ENCODE measurements around the gene TRIM13. TPM values are rescaled to one million over a fixed set of nuclear protein-coding genes. Genes with fewer than 3 reads are reported as not detected.

Gene TRIM13
- polyA plus RNA-seq, 1 experiment: 33.3 TPM

DNA sequence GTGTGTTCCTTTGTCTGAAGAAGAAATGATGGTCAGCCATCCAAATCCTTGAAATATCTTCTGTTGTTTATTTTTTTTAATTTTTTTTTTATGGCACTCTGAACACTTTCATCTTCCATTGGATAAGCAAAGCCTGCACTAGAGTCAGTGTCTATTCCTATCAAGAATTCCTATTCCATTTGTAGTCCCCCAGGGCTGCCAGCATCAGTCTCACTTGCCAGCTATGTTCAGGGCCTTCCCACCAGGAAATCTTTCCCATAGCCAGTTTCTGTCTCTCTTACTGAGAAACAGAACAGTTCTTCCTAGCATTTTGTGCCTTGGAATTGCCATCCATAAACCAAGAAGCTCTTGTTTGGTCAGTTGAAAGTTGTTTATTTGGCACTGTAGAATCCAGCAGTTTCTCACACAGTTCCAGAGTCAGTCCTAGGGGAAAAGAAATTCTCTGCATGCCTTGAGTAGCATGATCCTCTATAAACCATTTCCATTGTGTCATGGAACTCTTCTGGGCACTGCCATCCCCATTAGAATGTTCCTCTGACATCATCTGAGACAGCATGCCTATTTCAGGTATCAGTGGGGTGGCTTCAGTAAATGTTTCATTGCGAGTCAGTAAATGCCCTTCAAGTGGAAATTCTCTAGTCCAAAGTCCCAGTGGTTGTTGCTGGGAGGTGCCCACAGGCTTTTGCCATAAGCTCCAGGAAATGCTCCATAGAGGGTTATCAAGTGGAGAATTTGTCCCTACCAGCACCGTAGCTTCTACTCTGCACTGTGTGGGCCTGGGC lies 42.0 kb upstream of the TRIM13 start:
- Histone ChIP-seq H3K4me3 (ENCODE audit: low read depth, low read length) (no peak overlapping the region), H3K27me3 (ENCODE audit: control insufficient read depth, insufficient read depth, low read length) (no peaks in the 10 kb centered on the region), H3K27ac (ENCODE audit: low read depth, low read length) (peak overlapping the region; percentile 22), H3K9me3 (ENCODE audit: control insufficient read depth, insufficient read depth, low read length) (no peaks in the 10 kb centered on the region)
- ChIA-PET CTCF (interaction anchor here (1.8 kb wide), 1 partner anchor 18 kb away, joined by 7 read pairs; the partner anchor contains the start of gene SPRYD7), POLR2A (no interaction called here)
- TF ChIP-seq, protein P1, sequence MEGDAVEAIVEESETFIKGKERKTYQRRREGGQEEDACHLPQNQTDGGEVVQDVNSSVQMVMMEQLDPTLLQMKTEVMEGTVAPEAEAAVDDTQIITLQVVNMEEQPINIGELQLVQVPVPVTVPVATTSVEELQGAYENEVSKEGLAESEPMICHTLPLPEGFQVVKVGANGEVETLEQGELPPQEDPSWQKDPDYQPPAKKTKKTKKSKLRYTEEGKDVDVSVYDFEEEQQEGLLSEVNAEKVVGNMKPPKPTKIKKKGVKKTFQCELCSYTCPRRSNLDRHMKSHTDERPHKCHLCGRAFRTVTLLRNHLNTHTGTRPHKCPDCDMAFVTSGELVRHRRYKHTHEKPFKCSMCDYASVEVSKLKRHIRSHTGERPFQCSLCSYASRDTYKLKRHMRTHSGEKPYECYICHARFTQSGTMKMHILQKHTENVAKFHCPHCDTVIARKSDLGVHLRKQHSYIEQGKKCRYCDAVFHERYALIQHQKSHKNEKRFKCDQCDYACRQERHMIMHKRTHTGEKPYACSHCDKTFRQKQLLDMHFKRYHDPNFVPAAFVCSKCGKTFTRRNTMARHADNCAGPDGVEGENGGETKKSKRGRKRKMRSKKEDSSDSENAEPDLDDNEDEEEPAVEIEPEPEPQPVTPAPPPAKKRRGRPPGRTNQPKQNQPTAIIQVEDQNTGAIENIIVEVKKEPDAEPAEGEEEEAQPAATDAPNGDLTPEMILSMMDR (IDR thresholded peaks at IDR 0.05; ENCODE audit: low read depth, low read length): no peak
- no peak for DNase-seq (ENCODE audit: low read depth, low spot score)

DNA sequence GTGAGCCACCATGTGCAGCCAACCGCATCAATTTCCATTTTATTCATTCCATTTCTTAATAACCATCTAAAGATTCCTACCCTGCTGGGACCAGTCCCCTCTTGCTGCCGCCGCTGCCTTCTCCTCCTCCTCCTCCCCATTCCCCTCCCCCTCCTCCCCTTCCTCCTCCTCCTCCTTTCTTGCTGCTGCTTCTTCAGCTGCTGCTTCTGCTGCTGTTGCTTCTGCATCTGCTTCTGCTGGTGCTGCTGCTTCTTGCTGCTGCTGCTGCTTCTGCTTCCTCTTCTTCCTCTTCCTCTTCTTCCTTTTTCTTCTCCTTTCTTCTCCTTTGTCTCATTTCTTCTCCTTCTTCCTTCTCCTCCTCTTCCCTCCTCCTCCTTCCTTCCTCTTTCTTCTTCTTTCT lies 40.7 kb upstream of the TRIM13 start:
- CTCF ChIA-PET: interaction anchor here (1.8 kb wide), 1 partner anchor 20 kb away, joined by 7 read pairs; the partner anchor contains the start of gene SPRYD7
- DNase-seq (ENCODE audit: low read depth, low spot score): no peak
- H3K27me3 ChIP-seq (ENCODE audit: control insufficient read depth, insufficient read depth, low read length): no peaks in the 10 kb centered on the region

DNA sequence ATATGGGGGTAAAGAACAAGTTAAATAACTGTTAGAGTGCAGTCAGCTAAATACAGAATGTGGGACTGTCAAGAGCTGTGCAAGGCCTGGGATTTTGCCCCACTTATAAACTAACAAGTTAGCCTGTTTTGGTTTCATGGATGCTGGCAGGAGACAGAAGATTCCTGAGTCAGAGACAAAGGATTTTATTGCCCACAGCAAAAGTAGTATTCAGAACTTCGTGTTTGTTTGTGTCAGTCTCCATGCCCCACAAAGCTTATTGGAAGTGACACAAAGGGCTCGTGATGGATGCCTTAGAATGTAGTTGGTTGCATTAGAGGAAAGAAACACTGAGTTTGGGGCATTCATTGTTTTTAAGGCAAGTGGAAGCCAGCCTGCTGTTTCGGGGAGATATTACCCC lies 38.5 kb upstream of the TRIM13 start:
- DNase-seq (ENCODE audit: low read depth, low spot score): no peak
- POLR2A ChIA-PET: no interaction called here
- Histone ChIP-seq H3K27ac (ENCODE audit: low read depth, low read length) (no peak overlapping the region), H3K4me3 (ENCODE audit: low read depth, low read length) (no peak overlapping the region), H3K27me3 (ENCODE audit: control insufficient read depth, insufficient read depth, low read length) (no peaks in the 10 kb centered on the region), H3K9me3 (ENCODE audit: control insufficient read depth, insufficient read depth, low read length) (peaks cover 3% of the 10 kb centered on the region; the same call in 1 of the 2 replicates)
- CTCF ChIA-PET: interaction anchor here (0.9 kb wide), 1 partner anchor 22 kb away, joined by 3 read pairs; the partner anchor contains the start of gene SPRYD7
- TF ChIP-seq, protein P1 (IDR thresholded peaks at IDR 0.05; ENCODE audit: low read depth, low read length): no peak

More for the DNA sequence above, 40.7 kb upstream of the TRIM13 start:
- Histone ChIP-seq H3K4me3 (ENCODE audit: low read depth, low read length) (no peak overlapping the region), H3K27ac (ENCODE audit: low read depth, low read length) (no peak overlapping the region), H3K9me3 (ENCODE audit: control insufficient read depth, insufficient read depth, low read length) (no peaks in the 10 kb centered on the region)
- TF ChIP-seq, protein P1 (IDR thresholded peaks at IDR 0.05; ENCODE audit: low read depth, low read length): no peak
- POLR2A ChIA-PET: no interaction called here

DNA sequence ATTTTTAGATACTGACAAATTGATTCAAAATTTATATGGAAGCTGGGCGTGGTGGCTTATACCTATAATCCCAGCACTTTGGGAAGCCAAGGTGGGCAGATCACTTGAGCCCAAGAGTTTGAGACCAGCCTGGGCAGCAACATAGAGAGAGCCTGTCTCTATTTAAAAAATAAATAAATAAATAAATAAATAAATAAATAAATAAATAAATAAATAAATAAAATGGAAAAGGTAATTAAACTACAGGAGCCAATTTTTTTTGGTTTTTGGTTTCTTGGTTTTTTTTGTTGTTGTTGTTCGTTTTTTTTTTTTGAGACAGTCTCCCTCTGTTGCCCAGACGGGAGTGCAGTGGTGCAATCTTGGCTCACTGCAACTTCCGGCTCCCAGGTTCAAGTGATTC lies 29.4 kb upstream of the TRIM13 start:
- TF ChIP-seq, protein P1 (IDR thresholded peaks at IDR 0.05; ENCODE audit: low read depth, low read length): no peak
- H3K27ac ChIP-seq (ENCODE audit: low read depth, low read length): no peak overlapping the region
- H3K9me3 ChIP-seq (ENCODE audit: control insufficient read depth, insufficient read depth, low read length): no peaks in the 10 kb centered on the region; the same call in none of the 2 replicates
- POLR2A ChIA-PET: interaction anchor here (0.6 kb wide), 1 partner anchor 174 kb away, joined by 5 read pairs; no protein-coding TSS in a partner anchor
- CTCF ChIA-PET: no interaction called here
- no peak overlapping the region for H3K4me3 ChIP-seq (ENCODE audit: low read depth, low read length)
- no peaks in the 10 kb centered on the region for H3K27me3 ChIP-seq (ENCODE audit: control insufficient read depth, insufficient read depth, low read length)
- DNase-seq (ENCODE audit: low read depth, low spot score): no peak

DNA sequence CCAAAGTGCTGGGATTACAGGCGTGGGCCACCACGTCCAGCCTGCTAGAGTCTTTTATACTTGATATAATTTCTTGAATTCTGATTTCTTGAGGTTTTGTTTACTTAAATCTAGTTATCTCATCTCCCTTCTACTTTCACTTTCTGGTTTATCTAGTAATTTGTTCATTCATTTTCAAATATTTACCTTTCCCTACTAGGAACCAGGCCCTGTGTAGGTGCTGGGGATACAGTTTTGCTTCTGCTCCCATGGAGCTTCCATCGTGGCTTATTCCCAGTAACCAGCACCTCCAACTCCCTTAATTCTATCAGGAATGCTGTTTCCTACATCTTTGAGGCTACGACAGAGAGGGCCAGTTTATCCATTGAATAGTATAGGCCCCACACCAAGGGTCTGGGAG lies 24.1 kb upstream of the TRIM13 start:
- no peaks in the 10 kb centered on the region for H3K27me3 ChIP-seq (ENCODE audit: control insufficient read depth, insufficient read depth, low read length)
- H3K27ac ChIP-seq (ENCODE audit: low read depth, low read length): no peak overlapping the region
- no peak for DNase-seq (ENCODE audit: low read depth, low spot score)
- POLR2A ChIA-PET: no interaction called here
- H3K4me3 ChIP-seq (ENCODE audit: low read depth, low read length): no peak overlapping the region
- H3K9me3 ChIP-seq (ENCODE audit: control insufficient read depth, insufficient read depth, low read length): no peaks in the 10 kb centered on the region
- CTCF ChIA-PET: interaction anchor here (0.6 to 1.0 kb wide), 2 partner anchors 9 to 302 kb away, joined by 3 read pairs; no protein-coding TSS in a partner anchor
- TF ChIP-seq, protein P1 (IDR thresholded peaks at IDR 0.05; ENCODE audit: low read depth, low read length): no peak

Data from AG04450 (cell line).